Stimulated activated CD4-positive, alpha-beta T cell treated with anti-CD3 and anti-CD28 coated beads, Interleukin-12 subunit alpha, Interleukin-12 subunit beta, amount 100 ng/mL, for 4 hours (primary cell): ENCODE results near the gene TFPT.

ENCODE experiments used
- DNase-seq: peaks from one replicate; pipeline ENCODE4 v3.0.0-alpha.2; 2020

TFPT gene, protein sequence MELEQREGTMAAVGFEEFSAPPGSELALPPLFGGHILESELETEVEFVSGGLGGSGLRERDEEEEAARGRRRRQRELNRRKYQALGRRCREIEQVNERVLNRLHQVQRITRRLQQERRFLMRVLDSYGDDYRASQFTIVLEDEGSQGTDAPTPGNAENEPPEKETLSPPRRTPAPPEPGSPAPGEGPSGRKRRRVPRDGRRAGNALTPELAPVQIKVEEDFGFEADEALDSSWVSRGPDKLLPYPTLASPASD

GRCh38 chr19:54115109-54116063 lies at the start of gene TFPT, which contains the start of gene PRPF31:
TSS of gene TFPT (minus strand) at chr19:54115657. CDS start at chr19:54115269, 388 bp downstream.
TSS of gene PRPF31 (plus strand) at chr19:54115754. CDS start at chr19:54118279, 2,525 bp downstream.
- peak; percentile 94 for DNase-seq

DNA sequence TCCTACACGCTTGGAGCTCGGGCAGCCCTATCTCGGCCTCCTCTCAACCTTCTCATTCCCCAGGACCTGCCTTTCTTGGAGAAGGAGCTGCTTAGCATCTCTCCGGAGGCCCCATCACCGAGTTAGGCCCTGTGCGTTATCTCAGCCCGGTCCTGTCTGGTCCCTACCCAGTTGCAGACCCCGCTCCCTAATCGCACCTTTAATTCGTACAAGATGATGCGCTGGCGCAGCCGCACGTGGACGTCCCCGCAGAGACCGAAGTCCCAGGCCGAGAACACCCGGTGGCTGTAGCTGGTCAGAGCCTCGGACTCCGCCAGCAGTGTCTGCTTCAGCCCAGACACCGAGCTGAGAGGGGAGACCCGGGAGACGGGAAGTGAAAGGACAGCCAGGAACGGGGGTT lies 49.8 kb upstream of the TFPT start:
- DNase-seq: no peak

- DNase-seq: peak; percentile 42
Measured at GRCh38 chr19:54164369-54165068, 49.1 kb upstream of the TFPT start.

DNA sequence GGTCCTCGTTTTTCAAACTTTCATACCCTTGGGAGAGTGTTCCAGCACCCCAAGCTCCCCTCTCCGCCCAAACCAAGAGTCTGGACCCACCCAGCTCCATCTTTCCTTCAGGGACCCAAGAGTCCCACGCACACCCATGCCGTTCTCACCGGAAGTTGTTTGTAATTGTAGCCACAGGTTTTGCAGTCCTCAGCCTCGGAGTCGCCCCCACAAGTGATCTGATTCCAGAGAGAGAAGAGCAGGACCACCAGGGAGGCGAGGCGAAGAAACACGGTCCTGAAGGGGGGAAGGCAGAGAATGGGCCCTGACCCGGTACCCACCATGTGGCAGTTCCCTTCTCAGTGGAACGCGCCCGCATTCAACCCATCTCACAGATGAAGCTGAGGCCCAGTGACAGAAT lies 47.4 kb upstream of the TFPT start:
- no peak for DNase-seq

DNA sequence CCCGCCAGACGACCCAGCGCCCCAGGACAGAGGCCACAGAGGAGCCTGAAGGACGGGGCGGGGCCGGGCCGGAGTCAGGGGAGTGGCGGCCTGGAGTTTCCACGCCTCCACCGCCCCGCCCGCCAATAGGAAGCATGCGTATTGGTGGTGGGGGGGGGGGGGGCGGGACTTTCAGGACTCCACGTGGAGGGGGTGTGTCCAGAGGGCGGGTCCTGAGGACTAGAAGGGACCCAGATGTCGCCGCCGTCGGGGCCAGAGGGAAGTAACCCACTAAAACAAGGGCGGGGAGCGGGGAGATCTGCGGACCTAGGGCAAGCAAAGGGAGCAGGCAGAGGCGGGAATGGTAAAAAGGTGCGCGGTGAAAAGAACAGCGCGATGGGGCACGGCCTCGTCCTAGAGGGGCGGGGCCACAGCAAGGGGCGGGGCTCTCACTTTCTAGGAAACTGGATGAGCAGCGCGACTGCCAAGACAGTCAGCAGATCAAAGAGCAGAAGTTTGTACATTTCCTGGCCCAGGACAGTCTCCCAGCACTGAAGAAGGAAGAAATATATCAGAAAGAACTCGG lies 46.9 kb upstream of the TFPT start:
- peak; percentile 79 for DNase-seq

GRCh38 chr19:54160854-54161253 lies 45.4 kb upstream of the TFPT start:
- DNase-seq: no peak

DNA sequence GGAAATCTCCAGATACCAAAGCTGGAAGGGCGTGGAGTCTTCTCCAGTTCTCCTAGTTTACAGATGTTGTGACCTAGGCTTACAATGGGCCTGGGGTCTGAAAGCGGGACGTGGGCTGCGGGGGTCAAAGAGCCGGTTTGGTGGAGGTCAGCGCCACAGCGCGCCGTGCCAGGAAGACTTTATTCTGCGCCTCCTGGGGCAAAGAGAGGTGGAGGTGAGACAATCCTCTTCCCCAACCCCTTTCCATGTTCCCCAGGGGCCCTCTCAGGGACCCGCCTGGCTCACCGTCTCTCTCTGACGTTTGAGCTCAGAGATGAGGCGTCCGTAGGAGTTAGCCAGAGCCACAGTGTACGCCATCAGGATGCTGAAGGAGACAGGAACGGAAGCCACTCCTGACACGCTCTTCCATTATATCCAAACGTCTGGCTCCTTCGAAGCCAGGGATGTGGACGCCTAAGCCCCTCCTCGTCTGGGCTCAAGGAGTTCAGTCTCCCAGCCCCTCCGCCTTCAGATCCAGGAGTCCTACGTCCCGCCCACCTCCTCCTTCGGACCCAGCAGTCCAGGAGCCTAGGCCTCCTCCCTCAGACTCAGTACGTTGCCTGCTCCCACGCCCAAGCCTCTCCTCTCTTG lies 44.8 kb upstream of the TFPT start:
- no peak for DNase-seq

DNA sequence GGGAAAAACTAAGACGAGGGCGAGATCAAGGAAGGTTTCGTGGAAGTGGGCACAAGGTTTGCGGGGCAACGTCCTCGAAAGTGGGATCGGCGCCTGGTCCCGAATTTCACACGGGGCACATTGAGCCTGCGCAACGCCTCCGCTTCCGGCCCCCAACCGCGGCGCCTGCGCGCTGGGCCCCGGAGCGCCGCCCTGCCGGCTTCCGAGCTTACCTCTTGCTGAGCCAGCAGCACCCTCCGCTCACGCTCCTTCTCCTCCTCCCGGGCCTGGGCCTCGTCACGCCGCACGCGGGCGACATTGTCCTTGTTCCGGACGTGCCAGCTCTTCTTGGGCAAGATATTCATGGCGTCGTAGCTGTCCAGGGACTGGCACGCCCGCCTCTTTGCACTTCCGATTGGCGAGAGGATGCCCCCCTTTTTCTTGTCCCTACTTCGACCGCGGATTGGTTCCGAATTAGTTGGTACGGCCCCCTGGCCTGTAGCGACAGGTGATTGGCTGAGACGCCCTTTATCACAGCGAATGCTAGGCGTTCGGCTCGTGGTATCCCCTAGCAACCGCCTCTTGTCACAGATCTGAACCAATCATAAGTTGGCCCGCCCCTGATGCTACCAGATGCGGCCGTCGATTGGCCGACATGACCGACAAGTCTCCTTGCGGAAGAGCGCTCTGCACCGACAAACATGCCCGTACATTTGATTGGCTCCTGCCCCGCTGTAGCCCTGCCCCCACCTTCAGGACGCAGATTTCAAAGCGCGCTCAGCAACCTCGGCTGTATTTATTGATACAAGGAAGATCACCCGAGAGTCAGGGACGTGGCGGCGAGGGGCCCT lies 44.1 kb upstream of the TFPT start, which contains the start of gene LENG1:
Gene LENG1, minus strand, starts transcription at position 370 of the 830 bp plus-strand sequence. Its CDS starts 26 bp downstream, at position 344.
- DNase-seq: peak; percentile 92

DNA sequence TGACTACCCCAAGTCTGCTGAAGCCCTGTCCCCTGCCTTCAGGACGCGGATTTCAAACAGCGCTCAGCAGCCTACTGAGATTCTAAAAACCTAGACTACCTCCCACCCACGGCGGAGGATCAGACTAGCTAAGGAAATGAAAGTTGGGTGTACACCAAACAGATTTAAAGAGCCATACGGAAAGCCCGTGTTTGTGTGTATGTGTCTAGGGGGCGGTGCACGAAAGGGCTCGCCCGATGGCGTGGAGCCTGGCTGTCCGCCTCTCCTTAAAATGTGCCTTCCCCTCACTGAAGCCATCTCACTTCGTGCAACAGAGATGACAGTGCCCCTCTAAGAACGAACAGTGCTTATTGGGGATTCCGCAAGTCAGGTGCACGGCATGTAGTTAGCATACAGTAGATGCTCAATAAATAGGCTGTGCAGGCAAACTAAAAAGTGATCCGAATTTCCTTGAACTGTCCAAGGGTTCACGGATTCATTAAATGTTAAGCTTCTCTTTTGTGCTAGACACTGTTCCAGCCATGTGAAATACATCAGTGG lies 43.4 kb upstream of the TFPT start:
- no peak for DNase-seq

DNA sequence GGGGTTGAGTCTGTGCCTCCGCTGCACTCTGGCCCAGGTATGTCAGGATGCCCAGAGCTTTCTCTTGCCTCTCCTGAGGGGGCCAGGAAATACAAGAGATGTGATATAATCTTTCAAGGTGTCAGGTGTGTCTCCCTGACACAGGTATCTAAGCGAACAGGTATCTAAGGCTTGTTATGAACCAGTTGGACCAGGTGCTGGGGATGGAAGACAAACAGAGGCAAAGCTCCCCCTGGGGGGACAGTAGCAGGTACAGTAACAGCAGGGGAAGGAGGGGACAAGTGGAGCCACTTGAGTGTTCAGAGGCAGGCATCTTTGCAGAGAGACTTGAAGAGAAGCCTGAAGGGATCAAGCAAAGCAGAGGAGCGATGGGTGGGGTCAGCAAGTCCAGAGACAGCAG lies 41.5 kb upstream of the TFPT start:
- no peak for DNase-seq

GRCh38 chr19:54156490-54156889 lies 41.0 kb upstream of the TFPT start:
- DNase-seq: no peak

GRCh38 chr19:54155694-54156093 lies 40.2 kb upstream of the TFPT start:
- no peak for DNase-seq

GRCh38 chr19:54154603-54155345 lies 39.3 kb upstream of the TFPT start:
- DNase-seq: no peak

DNA sequence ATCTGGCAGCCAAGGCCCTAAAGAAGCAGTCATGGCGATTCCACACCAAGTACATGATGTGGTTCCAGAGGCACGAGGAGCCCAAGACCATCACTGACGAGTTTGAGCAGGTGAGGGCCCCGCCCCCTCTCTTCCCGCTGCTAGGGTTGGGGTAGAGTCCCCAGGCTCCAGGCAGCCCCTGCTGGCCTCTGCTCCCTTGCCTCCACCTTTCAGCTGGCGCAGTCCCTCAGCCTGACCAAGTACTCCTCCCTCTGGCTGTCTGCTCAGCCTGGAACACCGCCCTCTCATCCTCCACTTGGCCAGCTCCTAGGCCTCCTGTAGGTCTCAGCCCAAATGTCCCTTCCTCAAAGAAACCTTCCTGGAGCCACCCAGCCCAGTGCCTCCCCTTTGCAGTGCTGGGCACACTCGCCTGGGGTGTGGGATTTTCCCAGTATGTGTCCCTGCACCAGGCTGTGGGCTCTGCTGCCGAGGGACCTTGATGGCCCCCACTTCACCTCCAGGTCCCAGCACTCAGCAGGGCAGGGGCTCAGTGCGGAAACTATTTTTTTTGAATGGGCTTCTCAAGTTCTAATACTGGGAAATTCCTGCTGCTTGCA lies 38.4 kb upstream of the TFPT start:
- DNase-seq: no peak

DNA sequence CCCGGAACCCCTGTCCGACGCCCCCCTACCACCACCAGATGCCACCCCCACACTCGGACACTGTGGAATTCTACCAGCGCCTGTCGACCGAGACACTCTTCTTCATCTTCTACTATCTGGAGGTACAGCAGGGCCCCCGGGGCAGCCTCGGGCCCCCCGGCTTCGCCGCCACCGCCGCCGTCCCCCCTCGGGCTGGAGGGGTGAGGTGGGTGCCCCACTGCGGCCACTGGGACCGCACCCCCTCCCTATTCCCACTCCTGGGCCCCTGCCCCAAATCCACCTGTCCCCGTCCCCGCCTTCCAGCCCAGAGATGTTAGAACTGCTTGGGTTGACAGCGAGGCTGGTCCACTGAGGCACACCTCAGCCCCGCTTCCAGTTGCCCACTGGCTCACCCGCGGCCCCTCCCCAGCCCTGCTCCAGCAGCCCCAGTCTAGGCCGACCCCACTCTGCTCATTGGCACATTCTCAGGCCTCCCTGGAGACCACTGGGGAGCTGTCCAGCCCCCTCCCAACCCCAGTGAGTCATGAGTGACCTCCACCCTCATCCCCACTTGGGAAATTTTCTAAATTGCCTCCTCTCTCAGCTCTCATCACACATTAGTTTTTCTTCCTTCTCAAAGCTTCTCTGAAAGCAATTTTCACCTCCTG lies 37.5 kb upstream of the TFPT start:
- DNase-seq: no peak

GRCh38 chr19:54152267-54152666 lies 36.8 kb upstream of the TFPT start:
- no peak for DNase-seq

DNA sequence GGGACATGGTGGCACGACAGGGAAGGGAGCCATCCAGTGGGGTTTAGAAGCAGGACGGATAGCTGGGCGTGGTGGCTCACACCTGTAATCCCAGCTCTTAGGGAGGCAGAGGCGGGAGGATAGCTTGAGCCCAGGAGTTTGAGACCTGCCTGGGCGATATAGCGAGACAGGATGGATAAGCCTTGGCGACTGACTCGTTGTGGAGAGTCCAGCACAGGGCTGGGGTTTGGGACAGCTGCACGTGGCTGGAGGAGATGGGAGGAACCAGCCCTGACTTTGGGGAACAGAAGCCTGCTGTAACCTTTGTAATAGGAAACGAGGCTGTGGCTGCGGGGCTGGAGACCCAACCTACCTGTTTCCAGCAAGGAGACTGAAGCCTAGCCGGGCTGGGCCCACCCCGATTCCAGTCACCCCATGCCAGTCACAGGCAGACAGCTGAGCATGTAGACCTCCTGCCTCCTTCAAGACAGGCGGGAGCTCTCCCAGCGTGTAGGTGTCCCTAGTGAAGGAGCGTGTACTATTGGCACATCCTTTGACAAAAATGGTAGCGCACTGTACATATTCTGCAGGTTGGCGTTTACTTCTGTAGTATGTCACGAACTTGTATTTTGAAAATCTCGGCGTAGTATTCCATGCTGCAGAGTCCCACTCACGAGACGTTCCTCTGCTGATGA lies 36.0 kb upstream of the TFPT start:
- no peak for DNase-seq

DNA sequence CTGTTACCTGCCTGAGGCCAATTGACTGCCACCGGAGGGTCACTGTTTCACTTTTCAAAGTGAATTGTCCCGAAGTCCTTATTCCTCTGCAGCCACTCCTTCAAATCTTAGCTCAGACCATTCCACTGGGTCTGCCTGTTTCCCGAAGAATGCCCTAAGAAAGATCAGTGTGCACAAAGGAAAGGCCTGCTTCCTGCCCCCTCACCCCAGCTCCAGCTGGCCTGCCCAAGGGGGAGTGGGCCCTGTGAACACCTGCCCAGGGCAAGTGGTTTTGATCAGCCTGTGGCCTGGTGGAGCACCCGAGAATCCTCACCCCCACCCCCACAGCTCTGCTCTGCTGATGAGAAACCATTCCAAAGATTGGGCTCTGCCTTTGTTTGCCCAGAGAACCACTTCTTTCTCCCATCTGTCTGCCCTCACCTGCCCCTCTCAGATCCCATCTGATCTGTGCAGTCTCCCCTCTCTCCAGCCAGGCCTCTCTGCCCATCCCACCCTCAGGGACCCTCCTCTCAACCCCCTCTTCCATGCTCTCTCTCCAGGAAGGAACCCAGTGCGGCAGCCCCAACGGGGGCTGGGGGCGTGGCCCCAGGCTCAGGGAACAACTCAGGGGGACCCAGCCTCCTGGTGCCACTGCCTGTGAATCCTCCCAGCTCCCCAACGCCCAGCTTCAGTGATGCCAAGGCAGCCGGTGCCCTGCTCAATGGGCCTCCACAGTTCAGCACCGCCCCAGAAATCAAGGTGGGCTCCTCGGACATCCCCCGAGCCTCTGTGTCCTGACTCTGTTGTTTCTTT lies 33.8 kb upstream of the TFPT start:
- DNase-seq: no peak
